ENCODE data around the gene NCBP2.

The NCBP2 gene

DNA sequence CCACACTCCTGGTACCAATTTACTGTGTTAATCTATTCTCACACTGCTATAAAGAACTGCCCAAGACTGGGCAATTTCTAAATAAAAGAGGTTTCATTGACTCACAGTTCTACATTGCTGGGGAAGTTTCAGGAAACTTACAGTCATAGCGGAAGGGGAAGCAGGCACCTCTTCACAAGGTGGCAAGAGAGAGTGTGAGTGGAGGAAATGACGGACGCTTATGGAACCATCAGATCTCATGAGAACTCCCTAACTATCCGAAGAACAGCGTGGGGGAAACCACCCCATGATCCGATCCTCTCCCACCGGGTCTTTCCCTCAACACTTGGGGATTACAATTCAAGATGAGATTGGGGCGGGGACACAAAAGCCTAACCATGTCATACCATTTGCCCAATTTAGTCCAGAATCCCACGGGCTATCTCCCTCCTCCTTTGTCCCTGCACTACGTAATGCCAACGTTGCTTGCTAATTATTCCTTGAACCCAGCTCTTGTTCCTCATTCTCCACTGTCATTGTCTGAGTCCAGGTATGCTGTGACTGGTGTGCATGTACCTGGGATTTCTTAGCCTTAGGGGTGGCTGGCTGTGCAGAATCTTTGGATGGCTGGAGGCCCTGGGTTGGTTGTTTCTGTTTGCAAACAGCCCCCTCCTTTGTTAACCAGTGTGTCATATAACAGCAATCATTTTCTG lies 22.9 kb upstream of the NCBP2 start:
- no peak overlapping the region for H2AFZ ChIP-seq (ENCODE audit: low read depth, low read length)
- H3K9me3 ChIP-seq (ENCODE audit: insufficient read depth, low read length) = peaks cover 16% of the 10 kb centered on the region; the same call in 1 of the 2 replicates
- H3K36me3 ChIP-seq (replicated peaks; ENCODE audit: low read depth, low read length) = peaks cover 9% of the 10 kb centered on the region
- no peak overlapping the region for H3K27ac ChIP-seq (ENCODE audit: low read length)
- H3K4me2 ChIP-seq (ENCODE audit: low read length) = no peak overlapping the region
- H3K4me1 ChIP-seq (ENCODE audit: low read length) = peaks cover 22% of the 10 kb centered on the region
- H3K27me3 ChIP-seq (ENCODE audit: low read depth, low read length) = peaks cover 3% of the 10 kb centered on the region; the same call in 1 of the 2 replicates
- TF ChIP-seq, protein P1, sequence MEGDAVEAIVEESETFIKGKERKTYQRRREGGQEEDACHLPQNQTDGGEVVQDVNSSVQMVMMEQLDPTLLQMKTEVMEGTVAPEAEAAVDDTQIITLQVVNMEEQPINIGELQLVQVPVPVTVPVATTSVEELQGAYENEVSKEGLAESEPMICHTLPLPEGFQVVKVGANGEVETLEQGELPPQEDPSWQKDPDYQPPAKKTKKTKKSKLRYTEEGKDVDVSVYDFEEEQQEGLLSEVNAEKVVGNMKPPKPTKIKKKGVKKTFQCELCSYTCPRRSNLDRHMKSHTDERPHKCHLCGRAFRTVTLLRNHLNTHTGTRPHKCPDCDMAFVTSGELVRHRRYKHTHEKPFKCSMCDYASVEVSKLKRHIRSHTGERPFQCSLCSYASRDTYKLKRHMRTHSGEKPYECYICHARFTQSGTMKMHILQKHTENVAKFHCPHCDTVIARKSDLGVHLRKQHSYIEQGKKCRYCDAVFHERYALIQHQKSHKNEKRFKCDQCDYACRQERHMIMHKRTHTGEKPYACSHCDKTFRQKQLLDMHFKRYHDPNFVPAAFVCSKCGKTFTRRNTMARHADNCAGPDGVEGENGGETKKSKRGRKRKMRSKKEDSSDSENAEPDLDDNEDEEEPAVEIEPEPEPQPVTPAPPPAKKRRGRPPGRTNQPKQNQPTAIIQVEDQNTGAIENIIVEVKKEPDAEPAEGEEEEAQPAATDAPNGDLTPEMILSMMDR (IDR thresholded peaks at IDR 0.05; ENCODE audit: low read depth, low read length) = no peak
- TF ChIP-seq EZH2phosphoT487 (IDR thresholded peaks at IDR 0.05; ENCODE audit: low read depth) = no peak
- H3K9ac ChIP-seq (ENCODE audit: low read length) = no peak overlapping the region
- H3K79me2 ChIP-seq (ENCODE audit: low read length) = no peaks in the 10 kb centered on the region
- no peaks in the 10 kb centered on the region for H4K20me1 ChIP-seq (ENCODE audit: insufficient read depth, low read length)
- H3K4me3 ChIP-seq (ENCODE audit: low read length) = no peak overlapping the region

DNA sequence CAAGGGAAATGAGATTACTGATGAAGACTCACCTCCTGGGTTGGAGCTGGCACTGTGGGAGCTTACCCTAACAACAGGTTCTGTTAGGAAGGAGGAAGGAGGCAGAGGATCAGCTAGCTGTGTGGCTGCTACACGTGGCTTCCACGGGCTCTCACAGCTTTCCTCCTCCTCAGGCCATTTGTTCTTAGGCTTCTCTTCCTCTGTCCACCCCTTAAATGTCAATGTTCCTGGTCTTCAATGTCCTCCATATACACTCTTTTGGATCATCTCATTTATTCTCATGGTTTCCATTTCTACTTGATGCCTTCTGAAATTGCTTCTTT lies 21.3 kb upstream of the NCBP2 start:
- TF ChIP-seq, protein P1 (IDR thresholded peaks at IDR 0.05; ENCODE audit: low read depth, low read length) = no peak
- no peak for TF ChIP-seq EZH2phosphoT487 (IDR thresholded peaks at IDR 0.05; ENCODE audit: low read depth)
- Histone ChIP-seq H3K27me3 (ENCODE audit: low read depth, low read length) (peaks cover 3% of the 10 kb centered on the region; the same call in 1 of the 2 replicates), H3K27ac (ENCODE audit: low read length) (no peak overlapping the region), H3K4me2 (ENCODE audit: low read length) (no peak overlapping the region), H3K36me3 (replicated peaks; ENCODE audit: low read depth, low read length) (peaks cover 9% of the 10 kb centered on the region), H3K4me3 (ENCODE audit: low read length) (no peak overlapping the region), H4K20me1 (ENCODE audit: insufficient read depth, low read length) (no peaks in the 10 kb centered on the region), H3K9ac (ENCODE audit: low read length) (no peak overlapping the region), H3K9me3 (ENCODE audit: insufficient read depth, low read length) (peaks cover 16% of the 10 kb centered on the region; the same call in 1 of the 2 replicates), H2AFZ (ENCODE audit: low read depth, low read length) (no peak overlapping the region), H3K79me2 (ENCODE audit: low read length) (no peaks in the 10 kb centered on the region), H3K4me1 (ENCODE audit: low read length) (peaks cover 18% of the 10 kb centered on the region)

DNA sequence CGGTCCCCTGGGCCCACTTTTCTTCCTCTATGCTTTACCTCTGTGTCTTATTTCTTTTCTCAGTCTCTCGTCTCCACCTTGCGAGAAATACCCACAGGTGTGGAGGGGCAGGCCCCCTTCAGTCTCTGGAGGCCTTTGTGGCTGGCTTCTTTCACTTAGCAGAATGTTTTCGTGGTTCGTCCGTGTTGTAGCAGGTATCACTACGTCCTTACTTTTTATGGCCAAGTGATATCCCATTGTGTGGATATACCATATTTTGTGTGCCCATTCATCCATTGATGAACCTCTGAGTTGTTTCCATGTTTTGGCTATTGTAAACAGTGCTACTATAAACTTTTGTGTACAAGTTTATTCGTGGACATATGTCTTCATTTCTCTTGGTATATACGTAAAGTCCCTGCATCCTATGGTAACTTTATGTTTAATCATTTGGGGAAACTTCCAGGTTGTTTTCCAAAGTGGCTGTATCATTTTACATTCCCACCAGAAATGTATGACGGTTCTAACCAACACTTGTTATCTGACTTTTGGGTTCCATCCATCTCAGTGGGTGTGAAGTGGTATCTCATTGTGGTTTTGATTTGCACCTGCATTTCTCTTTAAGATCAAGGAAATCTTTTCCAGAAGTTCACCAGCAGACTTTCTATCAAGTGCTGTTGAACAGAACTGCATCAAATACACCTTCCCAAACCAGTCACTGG lies 20.8 kb upstream of the NCBP2 start:
- Histone ChIP-seq H3K27ac (ENCODE audit: low read length) (no peak overlapping the region), H3K4me3 (ENCODE audit: low read length) (no peak overlapping the region), H3K79me2 (ENCODE audit: low read length) (no peaks in the 10 kb centered on the region), H3K4me2 (ENCODE audit: low read length) (peak overlapping the region; percentile 7), H3K36me3 (replicated peaks; ENCODE audit: low read depth, low read length) (peaks cover 9% of the 10 kb centered on the region), H3K4me1 (ENCODE audit: low read length) (peaks cover 18% of the 10 kb centered on the region), H3K9me3 (ENCODE audit: insufficient read depth, low read length) (peaks cover 16% of the 10 kb centered on the region; the same call in 1 of the 2 replicates), H2AFZ (ENCODE audit: low read depth, low read length) (no peak overlapping the region), H3K9ac (ENCODE audit: low read length) (no peak overlapping the region), H4K20me1 (ENCODE audit: insufficient read depth, low read length) (no peaks in the 10 kb centered on the region), H3K27me3 (ENCODE audit: low read depth, low read length) (peaks cover 3% of the 10 kb centered on the region; the same call in 1 of the 2 replicates)
- TF ChIP-seq EZH2phosphoT487 (IDR thresholded peaks at IDR 0.05; ENCODE audit: low read depth) = no peak
- TF ChIP-seq, protein P1 (IDR thresholded peaks at IDR 0.05; ENCODE audit: low read depth, low read length) = no peak

Data from OCI-LY3 (cell line).